HepG2 (cell line): ENCODE results near the gene ARHGDIA. TPM values are rescaled to one million over a fixed set of nuclear protein-coding genes. Genes with fewer than 3 reads are reported as not detected.

Experiments
- HIVEP1 ChIP-seq: sonication (generic); formaldehyde crosslinking; IDR thresholded peaks from 2 replicates; pipeline ENCODE4 v1.4.0; 2020; ENCODE audit warnings: mild to moderate bottlenecking, missing genetic modification reagents
- MAFK ChIP-seq, 2 experiments: IDR thresholded peaks in 1 of 2; conservative IDR thresholded peaks in 1 of 2; 2 replicates each; pipeline ENCODE4 v1.6.1; 2011; ENCODE audit warnings: improper control_type of control experiment in 2 of 2, low read length in 2 of 2
- MLXIP ChIP-seq: sonication (generic); formaldehyde crosslinking; IDR thresholded peaks from 2 replicates; pipeline ENCODE4 v1.9.0; 2021; ENCODE audit warnings: missing genetic modification reagents, borderline replicate concordance
- RARA ChIP-seq: IDR thresholded peaks from 2 replicates; pipeline ENCODE4 v1.6.1; 2016; ENCODE audit warnings: missing genetic modification reagents, missing compliant biosample characterization
- SMC3 ChIP-seq: IDR thresholded peaks from 2 replicates; pipeline ENCODE4 v1.6.1; 2011; ENCODE audit warnings: low read length, improper control_type of control experiment
- SP140L ChIP-seq: sonication (generic); formaldehyde crosslinking; IDR thresholded peaks from 2 replicates; pipeline ENCODE4 v1.4.0; 2020; ENCODE audit warnings: missing genetic modification reagents, borderline replicate concordance
- THYN1 ChIP-seq: sonication (generic); formaldehyde crosslinking; IDR thresholded peaks from 2 replicates; pipeline ENCODE4 v1.8.1; 2023; ENCODE audit warnings: low read depth, mild to moderate bottlenecking, moderate library complexity, missing genetic modification reagents, borderline replicate concordance
- ZFP37 ChIP-seq: sonication (generic); formaldehyde crosslinking; IDR thresholded peaks from 2 replicates; pipeline ENCODE4 v1.4.0; 2020; ENCODE audit warnings: missing genetic modification reagents, borderline replicate concordance
- ZNF225 ChIP-seq: sonication (generic); formaldehyde crosslinking; IDR thresholded peaks from 2 replicates; pipeline ENCODE4 v1.4.0; 2020; ENCODE audit warnings: mild to moderate bottlenecking, missing genetic modification reagents
- ZNF709 ChIP-seq: sonication (generic); formaldehyde crosslinking; IDR thresholded peaks from 2 replicates; pipeline ENCODE4 v1.5.0; 2020; ENCODE audit warnings: mild to moderate bottlenecking, missing genetic modification reagents
- ZNF740 ChIP-seq: sonication (generic); formaldehyde crosslinking; IDR thresholded peaks from 2 replicates; pipeline ENCODE4 v1.4.0; 2020; ENCODE audit warnings: missing genetic modification reagents
- ZSCAN25 ChIP-seq: sonication (generic); formaldehyde crosslinking; IDR thresholded peaks from 2 replicates; pipeline ENCODE4 v1.8.0; 2022; ENCODE audit warnings: mild to moderate bottlenecking, missing genetic modification reagents
- polyA plus RNA-seq, 8 experiments: library from polyadenylated mRNA; depleted of rRNA in 3 of 8; stranded (reverse) in 7 of 8; unstranded in 1 of 8; fragments of >200 nt; fragmentation: Illumina TruSeq in 4 of 8; extraction: Trizol in 4 of 8; gene quantifications; 2 replicates each; pipeline versions ENCODE4 v1.2.1 to v1.2.3, GENCODE V29; 2011 to 2016; ENCODE audit warnings: low read depth in 4 of 8, missing spikeins in 1 of 8, mixed read lengths in 1 of 8; ENCODE audit not compliant: insufficient read depth in 1 of 8
- total RNA-seq, 5 experiments: library from RNA; depleted of rRNA; stranded (reverse); fragments of >200 nt; fragmentation: Illumina TruSeq; extraction: Trizol; gene quantifications; 2 replicates each; pipeline ENCODE4 v1.2.3, GENCODE V29; 2016; ENCODE audit warnings: low read depth in 1 of 5
- TF ChIP-seq, protein P1 (sequence below): sonication (generic); formaldehyde crosslinking; IDR thresholded peaks from 2 replicates; pipeline ENCODE4 v1.4.0; 2020; ENCODE audit warnings: missing genetic modification reagents
- TF ChIP-seq, protein P2 (sequence below): sonication (generic); formaldehyde crosslinking; IDR thresholded peaks from 2 replicates; pipeline ENCODE4 v1.4.0; 2020; ENCODE audit warnings: mild to moderate bottlenecking, missing genetic modification reagents
- TF ChIP-seq, protein P3 (sequence below), 2 experiments: fragments of 450-650 bp in 1 of 2; sonication (generic) in 1 of 2; formaldehyde crosslinking in 1 of 2; IDR thresholded peaks; 2 replicates each; pipeline versions ENCODE4 v1.6.1 to v1.8.0; 2016 to 2022; ENCODE audit warnings: antibody characterized with exemption in 1 of 2, mild to moderate bottlenecking in 1 of 2, missing genetic modification reagents in 1 of 2

Gene ARHGDIA
- total and polyA plus RNA-seq, 2 of the 13 experiments (the other 11 are each of a cell fraction or from before 2014, with no cell fraction given), result 40.0 to 64.0 TPM

DNA sequence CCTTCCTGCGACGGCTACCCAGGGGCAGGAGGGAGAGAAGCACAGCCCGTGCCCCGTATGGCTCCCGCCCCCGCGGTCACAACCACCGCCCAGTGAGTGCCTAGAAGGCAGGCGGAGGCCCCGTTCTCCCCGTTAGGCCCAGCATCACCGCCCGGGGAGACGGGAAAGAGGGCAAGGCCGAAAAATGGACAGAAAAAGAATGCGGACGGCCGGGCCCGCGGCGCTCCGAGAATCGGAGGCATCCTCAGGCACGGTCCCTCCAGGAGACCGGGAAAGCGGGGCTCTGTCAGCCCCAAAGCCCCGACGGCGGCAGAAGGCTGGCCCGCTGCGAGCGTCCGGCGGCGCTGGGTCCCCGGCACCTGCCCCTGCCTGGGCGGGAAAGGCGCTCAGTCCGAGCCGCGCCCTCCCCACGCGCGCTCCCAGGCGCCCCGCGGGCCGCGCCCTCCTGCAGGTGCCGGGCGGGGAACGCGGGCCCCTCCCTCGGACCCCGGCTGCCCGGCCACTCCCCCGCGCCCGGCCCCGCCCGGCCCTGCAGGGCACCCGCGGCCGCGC is 38.5 kb downstream of the ARHGDIA start (continued):
- TF ChIP-seq ZNF225 (CRISPR knock-in tag) (peak; percentile 85; the same call in 1 of the 2 replicates), ZNF740 (CRISPR knock-in tag) (peak; percentile 65), HIVEP1 (CRISPR knock-in tag) (no peak), ZFP37 (0 out of 2 replicates have a peak, but pooled peaks have one; percentile 47), MAFK (conservative IDR thresholded peaks at IDR 0.05 in 1 of 2, IDR thresholded peaks at IDR 0.05 in 1 of 2; ENCODE audit: low read length in 2 of 2) (no peak), SMC3 (no peak), ZNF709 (CRISPR knock-in tag) (peak; percentile 27), RARA (CRISPR knock-in tag) (no peak), ZSCAN25 (CRISPR knock-in tag) (peak; percentile 7; the same call in 1 of the 2 replicates), SP140L (0 out of 2 replicates have a peak, but pooled peaks have one; percentile 4), MLXIP (0 out of 2 replicates have a peak, but pooled peaks have one; percentile 35), THYN1 (CRISPR knock-in tag) (no peak)
- TF ChIP-seq, protein P1, sequence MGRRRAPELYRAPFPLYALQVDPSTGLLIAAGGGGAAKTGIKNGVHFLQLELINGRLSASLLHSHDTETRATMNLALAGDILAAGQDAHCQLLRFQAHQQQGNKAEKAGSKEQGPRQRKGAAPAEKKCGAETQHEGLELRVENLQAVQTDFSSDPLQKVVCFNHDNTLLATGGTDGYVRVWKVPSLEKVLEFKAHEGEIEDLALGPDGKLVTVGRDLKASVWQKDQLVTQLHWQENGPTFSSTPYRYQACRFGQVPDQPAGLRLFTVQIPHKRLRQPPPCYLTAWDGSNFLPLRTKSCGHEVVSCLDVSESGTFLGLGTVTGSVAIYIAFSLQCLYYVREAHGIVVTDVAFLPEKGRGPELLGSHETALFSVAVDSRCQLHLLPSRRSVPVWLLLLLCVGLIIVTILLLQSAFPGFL (CRISPR knock-in tag), result 0 out of 2 replicates have a peak, but pooled peaks have one; percentile 56
- TF ChIP-seq, protein P2, sequence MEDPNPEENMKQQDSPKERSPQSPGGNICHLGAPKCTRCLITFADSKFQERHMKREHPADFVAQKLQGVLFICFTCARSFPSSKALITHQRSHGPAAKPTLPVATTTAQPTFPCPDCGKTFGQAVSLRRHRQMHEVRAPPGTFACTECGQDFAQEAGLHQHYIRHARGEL (CRISPR knock-in tag), result no peak
- TF ChIP-seq, protein P3, sequence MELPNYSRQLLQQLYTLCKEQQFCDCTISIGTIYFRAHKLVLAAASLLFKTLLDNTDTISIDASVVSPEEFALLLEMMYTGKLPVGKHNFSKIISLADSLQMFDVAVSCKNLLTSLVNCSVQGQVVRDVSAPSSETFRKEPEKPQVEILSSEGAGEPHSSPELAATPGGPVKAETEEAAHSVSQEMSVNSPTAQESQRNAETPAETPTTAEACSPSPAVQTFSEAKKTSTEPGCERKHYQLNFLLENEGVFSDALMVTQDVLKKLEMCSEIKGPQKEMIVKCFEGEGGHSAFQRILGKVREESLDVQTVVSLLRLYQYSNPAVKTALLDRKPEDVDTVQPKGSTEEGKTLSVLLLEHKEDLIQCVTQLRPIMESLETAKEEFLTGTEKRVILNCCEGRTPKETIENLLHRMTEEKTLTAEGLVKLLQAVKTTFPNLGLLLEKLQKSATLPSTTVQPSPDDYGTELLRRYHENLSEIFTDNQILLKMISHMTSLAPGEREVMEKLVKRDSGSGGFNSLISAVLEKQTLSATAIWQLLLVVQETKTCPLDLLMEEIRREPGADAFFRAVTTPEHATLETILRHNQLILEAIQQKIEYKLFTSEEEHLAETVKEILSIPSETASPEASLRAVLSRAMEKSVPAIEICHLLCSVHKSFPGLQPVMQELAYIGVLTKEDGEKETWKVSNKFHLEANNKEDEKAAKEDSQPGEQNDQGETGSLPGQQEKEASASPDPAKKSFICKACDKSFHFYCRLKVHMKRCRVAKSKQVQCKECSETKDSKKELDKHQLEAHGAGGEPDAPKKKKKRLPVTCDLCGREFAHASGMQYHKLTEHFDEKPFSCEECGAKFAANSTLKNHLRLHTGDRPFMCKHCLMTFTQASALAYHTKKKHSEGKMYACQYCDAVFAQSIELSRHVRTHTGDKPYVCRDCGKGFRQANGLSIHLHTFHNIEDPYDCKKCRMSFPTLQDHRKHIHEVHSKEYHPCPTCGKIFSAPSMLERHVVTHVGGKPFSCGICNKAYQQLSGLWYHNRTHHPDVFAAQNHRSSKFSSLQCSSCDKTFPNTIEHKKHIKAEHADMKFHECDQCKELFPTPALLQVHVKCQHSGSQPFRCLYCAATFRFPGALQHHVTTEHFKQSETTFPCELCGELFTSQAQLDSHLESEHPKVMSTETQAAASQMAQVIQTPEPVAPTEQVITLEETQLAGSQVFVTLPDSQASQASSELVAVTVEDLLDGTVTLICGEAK (IDR thresholded peaks at IDR 0.05), result no peak
- TF ChIP-seq, protein P3 (CRISPR knock-in tag; IDR thresholded peaks at IDR 0.05), result peak; percentile 74; the same call in 1 of the 2 replicates
